WI38 (cell line): ENCODE results near the gene NAT8L.

ENCODE experiments used
- H3K4me3 ChIP-seq: 2 replicates; pipeline ENCODE4 v1.5.1; 2011; ENCODE audit warnings: low read depth, mild to moderate bottlenecking, control low read depth, low read length
- TF ChIP-seq, protein P1 (sequence below): IDR thresholded peaks from 2 replicates; pipeline ENCODE4 v1.5.1; 2012; ENCODE audit warnings: low read depth, mild to moderate bottlenecking, control low read depth, low read length

Gene NAT8L

GRCh38 chr4:2058264-2059045 lies 672 bp upstream of the NAT8L start:
- TF ChIP-seq, protein P1, sequence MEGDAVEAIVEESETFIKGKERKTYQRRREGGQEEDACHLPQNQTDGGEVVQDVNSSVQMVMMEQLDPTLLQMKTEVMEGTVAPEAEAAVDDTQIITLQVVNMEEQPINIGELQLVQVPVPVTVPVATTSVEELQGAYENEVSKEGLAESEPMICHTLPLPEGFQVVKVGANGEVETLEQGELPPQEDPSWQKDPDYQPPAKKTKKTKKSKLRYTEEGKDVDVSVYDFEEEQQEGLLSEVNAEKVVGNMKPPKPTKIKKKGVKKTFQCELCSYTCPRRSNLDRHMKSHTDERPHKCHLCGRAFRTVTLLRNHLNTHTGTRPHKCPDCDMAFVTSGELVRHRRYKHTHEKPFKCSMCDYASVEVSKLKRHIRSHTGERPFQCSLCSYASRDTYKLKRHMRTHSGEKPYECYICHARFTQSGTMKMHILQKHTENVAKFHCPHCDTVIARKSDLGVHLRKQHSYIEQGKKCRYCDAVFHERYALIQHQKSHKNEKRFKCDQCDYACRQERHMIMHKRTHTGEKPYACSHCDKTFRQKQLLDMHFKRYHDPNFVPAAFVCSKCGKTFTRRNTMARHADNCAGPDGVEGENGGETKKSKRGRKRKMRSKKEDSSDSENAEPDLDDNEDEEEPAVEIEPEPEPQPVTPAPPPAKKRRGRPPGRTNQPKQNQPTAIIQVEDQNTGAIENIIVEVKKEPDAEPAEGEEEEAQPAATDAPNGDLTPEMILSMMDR = no peak
- no peak overlapping the region for H3K4me3 ChIP-seq

DNA sequence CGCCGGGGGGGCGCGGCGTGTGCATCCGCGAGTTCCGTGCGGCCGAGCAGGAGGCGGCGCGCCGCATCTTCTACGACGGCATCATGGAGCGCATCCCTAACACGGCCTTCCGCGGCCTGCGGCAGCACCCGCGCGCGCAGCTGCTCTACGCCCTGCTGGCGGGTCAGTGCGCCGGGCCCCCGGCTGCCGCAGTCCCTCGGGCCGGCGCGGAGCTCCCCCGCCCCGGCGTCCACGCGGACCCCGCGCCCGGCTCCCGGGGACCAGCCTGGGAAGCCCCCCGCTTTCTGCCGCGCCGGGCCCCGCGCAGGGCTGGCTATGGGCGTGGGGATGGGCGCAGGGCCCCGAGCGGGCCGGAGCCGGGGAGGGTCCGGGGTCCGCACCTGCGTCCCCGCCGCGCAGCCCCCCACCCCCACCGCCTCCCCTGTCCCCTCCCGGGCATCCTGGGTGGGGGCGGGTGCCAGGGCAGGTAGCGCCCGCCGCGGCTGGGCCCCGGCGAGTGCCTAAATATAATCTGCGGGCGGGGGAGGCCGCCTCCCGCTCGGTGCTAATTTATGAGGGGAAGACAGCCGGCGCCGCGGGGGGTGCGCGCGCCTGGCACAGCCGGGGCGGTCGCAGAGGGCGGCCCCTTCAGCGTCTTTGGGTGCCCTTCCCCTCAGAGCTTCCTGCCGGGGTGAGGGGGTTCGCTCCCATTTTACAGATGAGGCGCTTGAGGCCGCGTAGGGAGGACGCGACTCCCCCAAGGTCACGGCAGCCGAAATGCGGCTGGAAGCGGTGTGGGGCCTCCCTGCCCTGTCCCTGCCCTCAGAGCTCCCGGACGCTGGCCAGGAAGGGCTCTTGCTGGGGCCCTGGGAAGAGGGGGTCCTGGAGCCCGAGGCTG lies 837 bp downstream of the NAT8L start:
- TF ChIP-seq, protein P1 = no peak
- no peak overlapping the region for H3K4me3 ChIP-seq

DNA sequence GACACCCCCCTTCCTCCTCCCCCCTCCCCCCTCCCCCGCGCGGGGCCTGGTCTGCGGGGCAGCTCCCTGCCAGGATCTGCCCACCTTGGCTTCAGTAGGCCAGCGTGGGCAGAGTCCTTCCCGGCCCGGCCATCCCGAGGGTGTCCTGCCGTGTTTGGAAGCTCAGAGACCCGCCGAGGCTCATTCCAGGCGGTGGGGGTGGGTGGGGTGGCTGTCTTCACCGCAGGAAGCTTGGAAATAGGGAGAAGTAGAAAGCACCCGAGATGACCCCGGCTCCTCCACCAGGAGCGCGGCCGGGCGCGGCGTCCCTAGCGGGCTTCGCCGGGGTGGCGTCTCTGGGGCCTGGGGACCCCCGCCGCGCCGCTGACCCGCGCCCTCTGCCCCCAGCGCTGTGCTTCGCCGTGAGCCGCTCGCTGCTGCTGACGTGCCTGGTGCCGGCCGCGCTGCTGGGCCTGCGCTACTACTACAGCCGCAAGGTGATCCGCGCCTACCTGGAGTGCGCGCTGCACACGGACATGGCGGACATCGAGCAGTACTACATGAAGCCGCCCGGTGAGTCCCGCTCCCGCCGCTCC lies 1.6 kb downstream of the NAT8L start:
- no peak overlapping the region for H3K4me3 ChIP-seq
- TF ChIP-seq, protein P1 = no peak

DNA sequence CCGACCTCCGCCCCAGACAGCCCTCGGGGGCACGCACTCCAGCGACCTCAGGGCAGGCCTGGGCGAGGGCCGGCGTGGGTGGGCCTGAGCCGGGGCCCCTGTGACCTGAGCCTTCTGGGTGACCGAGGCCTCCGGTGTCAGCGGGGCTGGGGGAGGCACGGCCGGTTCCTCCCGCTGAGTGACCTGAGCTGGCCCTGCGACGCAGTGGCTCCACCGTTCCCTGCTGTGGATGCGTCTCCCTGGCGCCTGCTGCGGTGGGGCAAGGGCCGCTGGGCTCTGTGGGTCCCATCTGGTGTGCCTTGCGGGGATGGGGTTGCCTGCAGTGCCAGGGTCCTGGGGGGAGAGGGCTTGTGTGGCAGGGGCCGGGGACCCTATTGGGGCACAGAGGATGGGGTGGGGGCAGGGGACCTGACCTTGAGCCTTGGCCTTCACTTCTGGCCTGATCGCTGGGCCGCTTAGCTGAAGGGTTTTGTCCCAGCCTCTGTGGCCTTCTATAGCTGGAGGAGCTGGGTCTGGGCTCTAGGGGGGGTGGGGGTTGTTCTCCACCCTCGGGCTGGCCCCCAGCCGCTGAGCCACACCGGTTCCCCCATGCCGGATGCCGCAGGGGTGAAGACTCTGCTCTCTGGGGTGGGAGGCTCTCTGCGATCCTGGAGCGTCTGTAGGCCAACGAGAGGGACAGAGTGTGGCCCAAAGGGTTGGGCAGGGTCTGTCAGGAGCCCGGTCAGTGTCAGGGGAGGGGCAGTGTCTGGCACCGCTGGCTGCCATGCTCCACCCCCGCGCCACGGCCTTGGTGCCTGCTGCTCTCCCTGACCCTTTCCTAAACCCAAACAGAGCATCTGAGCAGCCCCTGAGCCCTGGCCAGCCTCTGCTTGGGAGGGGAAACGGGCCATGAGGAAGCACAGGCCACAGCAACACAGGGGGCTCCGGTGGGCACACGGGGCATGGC lies 2.3 kb downstream of the NAT8L start:
- no peak overlapping the region for H3K4me3 ChIP-seq
- TF ChIP-seq, protein P1 = no peak

DNA sequence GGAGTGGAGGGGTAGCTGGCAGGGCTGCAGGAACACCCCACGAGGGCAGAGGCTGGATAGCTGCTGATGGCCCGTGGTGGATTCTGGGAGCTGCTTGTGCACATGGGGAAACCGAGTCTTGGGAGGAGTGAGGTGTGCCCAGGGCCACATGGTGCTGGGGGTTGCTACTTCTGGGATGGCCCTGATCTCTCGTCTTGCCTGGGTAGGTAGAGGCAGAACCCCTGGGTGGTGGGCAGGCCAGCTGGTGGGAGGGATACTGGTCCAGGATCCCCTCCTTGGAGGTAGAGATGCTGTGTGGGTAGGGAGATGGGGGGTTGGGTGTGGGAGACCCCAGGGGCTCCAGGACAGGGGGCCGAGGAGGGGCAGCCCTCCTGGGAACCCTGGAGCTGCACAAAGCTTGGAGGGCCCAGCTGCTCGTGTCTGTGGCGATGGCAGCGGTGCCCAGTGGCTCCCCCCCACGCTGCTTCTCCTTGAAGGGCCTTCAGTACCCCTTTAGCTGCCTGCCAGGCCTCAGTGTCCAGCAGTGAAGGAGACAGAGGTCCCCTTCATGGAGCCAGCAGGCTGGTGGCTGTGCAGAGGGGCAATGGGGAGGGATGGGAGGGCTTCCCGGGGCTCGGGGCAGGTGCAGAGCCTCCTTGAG lies 3.2 kb downstream of the NAT8L start:
- TF ChIP-seq, protein P1 = no peak
- no peak overlapping the region for H3K4me3 ChIP-seq

DNA sequence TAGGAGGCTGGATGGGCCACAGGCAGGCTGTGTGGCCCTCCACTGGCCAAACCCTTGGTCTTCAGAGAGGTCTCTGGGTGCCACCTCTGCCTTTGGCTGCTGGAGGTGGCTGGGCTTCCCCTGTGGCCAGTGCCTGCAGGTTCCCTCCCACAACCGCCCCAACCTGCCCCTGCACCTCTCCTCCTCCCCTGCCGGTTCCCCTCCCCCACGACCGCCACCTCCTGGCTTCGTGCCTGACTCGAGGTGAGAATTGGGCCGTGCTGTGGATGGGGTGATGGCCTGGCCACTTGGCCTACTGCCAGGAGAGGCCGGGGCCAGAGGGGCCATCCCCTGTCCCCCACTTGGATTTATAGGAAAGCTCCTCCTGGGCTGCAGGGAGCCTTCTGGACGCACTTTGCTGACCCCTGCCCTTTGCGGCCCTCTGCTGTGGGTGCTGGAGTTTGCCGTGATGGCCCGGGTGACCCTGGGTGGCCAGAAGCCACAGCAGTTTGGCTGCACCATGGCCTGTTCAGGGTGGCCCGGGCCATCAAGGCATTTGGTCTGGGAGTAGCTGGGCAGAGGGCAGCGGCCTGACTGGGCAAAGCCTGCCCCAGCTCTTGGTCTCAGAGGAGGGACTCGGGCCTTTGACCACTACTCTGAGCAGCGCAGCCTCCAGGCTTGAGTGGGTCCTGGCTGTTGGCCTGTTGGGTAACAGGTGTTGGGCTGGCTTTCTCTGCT lies 3.8 kb downstream of the NAT8L start:
- TF ChIP-seq, protein P1 = no peak
- no peak overlapping the region for H3K4me3 ChIP-seq
